Liver (tissue), 3 donors: ENCODE results near the gene EXT2.

Source experiments
- ATF3 ChIP-seq: IDR thresholded peaks from 2 replicates; pipeline ENCODE4 v1.6.1; 2016; ENCODE audit warnings: antibody characterized with exemption
- CTCF ChIP-seq: fragments of 150-350 bp; IDR thresholded peaks from 2 replicates; pipeline ENCODE4 v1.5.1; 2017; ENCODE audit warnings: improper control_type of control experiment, low read depth, low read length; ENCODE audit not compliant: missing input control
- FOXA1 ChIP-seq: IDR thresholded peaks from 2 replicates; pipeline ENCODE4 v1.6.1; 2016; ENCODE audit warnings: antibody characterized with exemption
- GABPA ChIP-seq, 2 donors: IDR thresholded peaks in 1 of 2; conservative IDR thresholded peaks in 1 of 2; 2 replicates each; pipeline ENCODE4 v1.6.1; 2016; ENCODE audit warnings: antibody characterized with exemption in 2 of 2, mild to moderate bottlenecking in 1 of 2, moderate library complexity in 1 of 2
- JUND ChIP-seq, 2 donors: IDR thresholded peaks; 2 replicates each; pipeline ENCODE4 v1.6.1; 2016; ENCODE audit warnings: antibody characterized with exemption in 2 of 2
- MAX ChIP-seq: IDR thresholded peaks from 2 replicates; pipeline ENCODE4 v1.6.1; 2016; ENCODE audit warnings: antibody characterized with exemption
- RAD21 ChIP-seq, 2 donors: IDR thresholded peaks; 2 replicates each; pipeline ENCODE4 v1.6.1; 2016; ENCODE audit warnings: antibody characterized with exemption in 2 of 2, mild to moderate bottlenecking in 2 of 2
- RXRA ChIP-seq, 2 donors: IDR thresholded peaks; 2 replicates each; pipeline ENCODE4 v1.6.1; 2017 to 2018; ENCODE audit warnings: antibody characterized with exemption in 2 of 2, mild to moderate bottlenecking in 1 of 2
- TAF1 ChIP-seq: conservative IDR thresholded peaks from 2 replicates; pipeline ENCODE4 v1.6.1; 2016; ENCODE audit warnings: antibody characterized with exemption, mild to moderate bottlenecking
- donor health status: healthy.
- donor health status: healthy.

DNA sequence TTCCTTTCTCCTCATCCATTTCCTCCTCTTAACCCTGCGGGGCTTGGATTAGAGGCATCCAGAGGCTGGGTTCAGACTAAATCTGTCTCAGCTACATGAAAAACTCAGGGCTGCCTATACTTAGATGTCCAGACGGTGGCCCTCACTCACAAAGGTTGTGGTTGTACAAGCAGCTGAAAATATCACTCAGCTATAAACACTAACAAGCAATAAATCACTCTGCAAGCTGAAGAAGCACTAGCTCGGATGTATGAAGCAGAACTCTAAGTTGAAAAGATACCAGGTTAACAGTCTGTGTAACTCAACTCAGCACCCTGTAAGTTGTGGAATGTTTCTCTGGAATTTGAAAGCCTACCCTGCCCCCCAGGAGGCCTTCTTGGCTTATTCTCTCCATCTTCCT, 82.9 kb downstream of the EXT2 start:
- no peak for TF ChIP-seq CTCF
- TF ChIP-seq MAX: no peak
- no peak for TF ChIP-seq RAD21 (IDR thresholded peaks at IDR 0.05)
- TF ChIP-seq JUND (IDR thresholded peaks at IDR 0.05): no peak
- TF ChIP-seq RXRA (IDR thresholded peaks at IDR 0.05): no peak
- no peak for TF ChIP-seq GABPA (IDR thresholded peaks at IDR 0.05 in 1 of 2, conservative IDR thresholded peaks at IDR 0.05 in 1 of 2)
- TF ChIP-seq TAF1: no peak
- TF ChIP-seq ATF3: no peak
- no peak for TF ChIP-seq FOXA1
